ENCODE measurements around the gene BAG2.

Gene BAG2

GRCh38 chr6:57143690-57144089 is 28.4 kb upstream of the BAG2 start:
- Histone ChIP-seq H3K27me3 (ENCODE audit: insufficient read depth, low read length) (no peaks in the 10 kb centered on the region), H2AFZ (ENCODE audit: low read length, unreplicated experiment) (no peak overlapping the region), H3K36me3 (ENCODE audit: insufficient read depth, low read length) (peaks cover 45% of the 10 kb centered on the region), H3K4me3 (ENCODE audit: low read depth, low read length) (no peak overlapping the region), H3K79me2 (ENCODE audit: control insufficient read depth, insufficient read depth, low read length, unreplicated experiment) (no peaks in the 10 kb centered on the region), H3K27ac (ENCODE audit: low read depth, low read length) (no peak overlapping the region), H3K4me1 (ENCODE audit: control insufficient read depth, insufficient read depth, low read length, unreplicated experiment) (no peaks in the 10 kb centered on the region)

DNA sequence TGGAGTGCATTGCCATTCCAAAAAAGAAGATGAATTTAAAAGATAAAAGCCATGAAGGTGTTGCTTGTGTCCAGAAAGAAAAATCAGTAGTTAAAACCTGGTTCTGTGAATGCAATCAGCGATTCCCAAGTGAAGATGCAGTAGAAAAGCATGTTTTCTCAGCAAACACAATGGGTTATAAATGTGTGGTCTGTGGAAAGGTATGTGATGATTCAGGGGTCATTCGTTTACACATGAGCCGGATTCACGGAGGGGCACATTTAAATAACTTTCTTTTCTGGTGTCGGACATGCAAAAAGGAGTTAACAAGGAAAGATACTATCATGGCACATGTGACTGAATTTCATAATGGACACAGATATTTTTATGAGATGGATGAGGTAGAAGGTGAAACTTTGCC is 24.7 kb upstream of the BAG2 start:
- H3K27ac ChIP-seq (ENCODE audit: low read depth, low read length), result no peak overlapping the region

DNA sequence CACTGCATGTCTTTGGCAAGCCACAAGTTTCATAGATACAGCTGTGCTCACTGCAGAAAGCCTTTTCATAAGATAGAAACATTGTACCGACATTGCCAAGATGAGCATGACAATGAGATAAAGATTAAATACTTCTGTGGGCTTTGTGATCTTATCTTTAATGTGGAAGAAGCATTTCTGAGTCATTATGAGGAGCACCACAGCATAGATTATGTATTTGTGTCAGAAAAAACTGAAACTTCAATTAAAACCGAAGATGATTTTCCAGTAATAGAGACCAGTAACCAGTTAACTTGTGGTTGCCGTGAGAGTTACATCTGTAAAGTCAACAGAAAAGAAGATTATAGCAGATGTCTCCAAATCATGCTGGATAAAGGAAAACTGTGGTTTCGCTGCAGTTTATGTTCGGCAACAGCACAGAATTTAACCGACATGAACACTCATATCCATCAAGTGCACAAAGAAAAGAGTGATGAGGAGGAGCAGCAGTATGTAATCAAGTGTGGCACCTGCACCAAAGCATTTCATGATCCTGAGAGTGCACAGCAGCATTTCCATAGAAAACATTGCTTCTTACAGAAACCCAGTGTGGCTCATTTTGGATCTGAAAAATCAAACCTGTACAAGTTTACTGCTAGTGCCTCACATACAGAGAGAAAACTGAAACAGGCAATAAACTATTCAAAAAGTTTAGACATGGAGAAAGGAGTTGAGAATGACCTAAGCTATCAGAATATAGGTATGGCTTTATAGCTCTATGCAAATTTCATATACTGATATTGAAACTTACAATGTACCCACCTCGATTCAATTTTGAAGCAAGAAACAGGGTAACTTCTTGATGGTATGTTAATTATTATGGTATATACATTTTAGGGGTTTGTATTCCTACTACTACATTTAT is 23.9 kb upstream of the BAG2 start:
- no peaks in the 10 kb centered on the region for H3K4me1 ChIP-seq (ENCODE audit: control insufficient read depth, insufficient read depth, low read length, unreplicated experiment)
- H2AFZ ChIP-seq (ENCODE audit: low read length, unreplicated experiment), result no peak overlapping the region
- H3K27ac ChIP-seq (ENCODE audit: low read depth, low read length), result no peak overlapping the region
- peaks cover 38% of the 10 kb centered on the region for H3K36me3 ChIP-seq (ENCODE audit: insufficient read depth, low read length)
- H3K27me3 ChIP-seq (ENCODE audit: insufficient read depth, low read length), result no peaks in the 10 kb centered on the region
- no peak overlapping the region for H3K4me3 ChIP-seq (ENCODE audit: low read depth, low read length)
- H3K79me2 ChIP-seq (ENCODE audit: control insufficient read depth, insufficient read depth, low read length, unreplicated experiment), result no peaks in the 10 kb centered on the region

More for the DNA sequence above, 24.7 kb upstream of the BAG2 start:
- H2AFZ ChIP-seq (ENCODE audit: low read length, unreplicated experiment), result no peak overlapping the region
- no peaks in the 10 kb centered on the region for H3K27me3 ChIP-seq (ENCODE audit: insufficient read depth, low read length)
- H3K36me3 ChIP-seq (ENCODE audit: insufficient read depth, low read length), result peaks cover 42% of the 10 kb centered on the region
- H3K4me3 ChIP-seq (ENCODE audit: low read depth, low read length), result no peak overlapping the region
- no peaks in the 10 kb centered on the region for H3K79me2 ChIP-seq (ENCODE audit: control insufficient read depth, insufficient read depth, low read length, unreplicated experiment)
- no peaks in the 10 kb centered on the region for H3K4me1 ChIP-seq (ENCODE audit: control insufficient read depth, insufficient read depth, low read length, unreplicated experiment)

GRCh38 chr6:57158658-57159057 is 13.5 kb upstream of the BAG2 start:
- Histone ChIP-seq H3K27ac (ENCODE audit: low read depth, low read length) (no peak overlapping the region), H2AFZ (ENCODE audit: low read length, unreplicated experiment) (no peak overlapping the region), H3K4me3 (ENCODE audit: low read depth, low read length) (no peak overlapping the region), H3K36me3 (ENCODE audit: insufficient read depth, low read length) (peaks cover 30% of the 10 kb centered on the region), H3K79me2 (ENCODE audit: control insufficient read depth, insufficient read depth, low read length, unreplicated experiment) (no peaks in the 10 kb centered on the region), H3K4me1 (ENCODE audit: control insufficient read depth, insufficient read depth, low read length, unreplicated experiment) (no peaks in the 10 kb centered on the region), H3K27me3 (ENCODE audit: insufficient read depth, low read length) (no peaks in the 10 kb centered on the region)

DNA sequence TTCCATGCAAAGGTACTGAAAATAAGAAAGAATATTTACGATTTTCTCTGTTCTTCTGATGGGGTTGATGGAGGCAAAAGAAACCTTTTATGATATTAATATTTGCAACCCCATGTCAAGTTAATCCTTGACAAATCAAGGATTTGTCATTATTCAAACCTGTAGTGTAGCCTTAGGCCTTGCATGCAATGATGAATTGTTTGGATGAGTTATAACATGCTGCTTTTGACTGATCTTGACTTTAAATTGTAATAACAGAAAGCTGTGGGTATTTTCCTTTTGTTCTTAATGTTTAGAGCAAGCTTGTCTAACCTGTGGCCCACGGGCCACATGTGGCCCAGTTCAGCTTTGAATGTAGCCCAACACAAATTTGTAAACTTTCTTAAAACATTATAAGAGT is 13.0 kb upstream of the BAG2 start:
- Histone ChIP-seq H2AFZ (ENCODE audit: low read length, unreplicated experiment) (no peak overlapping the region), H3K36me3 (ENCODE audit: insufficient read depth, low read length) (peaks cover 30% of the 10 kb centered on the region), H3K27ac (ENCODE audit: low read depth, low read length) (no peak overlapping the region), H3K4me3 (ENCODE audit: low read depth, low read length) (no peak overlapping the region), H3K79me2 (ENCODE audit: control insufficient read depth, insufficient read depth, low read length, unreplicated experiment) (no peaks in the 10 kb centered on the region), H3K4me1 (ENCODE audit: control insufficient read depth, insufficient read depth, low read length, unreplicated experiment) (no peaks in the 10 kb centered on the region), H3K27me3 (ENCODE audit: insufficient read depth, low read length) (no peaks in the 10 kb centered on the region)

- no peaks in the 10 kb centered on the region for H3K4me1 ChIP-seq (ENCODE audit: control insufficient read depth, insufficient read depth, low read length, unreplicated experiment)
- peaks cover 49% of the 10 kb centered on the region for H3K36me3 ChIP-seq (ENCODE audit: insufficient read depth, low read length)
- no peak overlapping the region for H3K4me3 ChIP-seq (ENCODE audit: low read depth, low read length)
- no peak overlapping the region for H2AFZ ChIP-seq (ENCODE audit: low read length, unreplicated experiment)
- no peaks in the 10 kb centered on the region for H3K27me3 ChIP-seq (ENCODE audit: insufficient read depth, low read length)
- no peaks in the 10 kb centered on the region for H3K79me2 ChIP-seq (ENCODE audit: control insufficient read depth, insufficient read depth, low read length, unreplicated experiment)
- no peak overlapping the region for H3K27ac ChIP-seq (ENCODE audit: low read depth, low read length)
These were observed 10.1 kb upstream of the BAG2 start for GRCh38 chr6:57162028-57162427.

DNA sequence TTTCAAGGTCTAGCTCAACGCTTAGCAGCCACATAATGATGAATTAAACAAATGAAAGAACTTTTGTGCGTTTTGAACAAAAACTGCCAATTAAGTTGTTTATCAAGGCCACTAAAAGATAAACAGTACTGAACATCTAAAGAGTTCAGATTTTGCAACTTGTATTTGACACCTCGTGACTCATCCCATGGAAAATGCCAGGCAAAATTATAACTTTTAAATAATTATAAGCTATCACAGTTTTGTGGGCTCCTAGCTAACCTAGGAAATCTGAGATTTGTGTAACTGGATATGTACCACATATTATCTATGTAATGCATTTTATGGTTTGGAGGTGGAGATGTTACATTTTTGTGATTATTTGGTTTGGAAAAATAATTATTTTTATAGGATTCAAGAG is 9.6 kb upstream of the BAG2 start:
- no peak overlapping the region for H3K4me3 ChIP-seq (ENCODE audit: low read depth, low read length)
- no peak overlapping the region for H3K27ac ChIP-seq (ENCODE audit: low read depth, low read length)
- no peaks in the 10 kb centered on the region for H3K79me2 ChIP-seq (ENCODE audit: control insufficient read depth, insufficient read depth, low read length, unreplicated experiment)
- no peaks in the 10 kb centered on the region for H3K27me3 ChIP-seq (ENCODE audit: insufficient read depth, low read length)
- H3K36me3 ChIP-seq (ENCODE audit: insufficient read depth, low read length), result peaks cover 45% of the 10 kb centered on the region
- no peaks in the 10 kb centered on the region for H3K4me1 ChIP-seq (ENCODE audit: control insufficient read depth, insufficient read depth, low read length, unreplicated experiment)
- H2AFZ ChIP-seq (ENCODE audit: low read length, unreplicated experiment), result no peak overlapping the region

GRCh38 chr6:57163956-57164355 is 8.2 kb upstream of the BAG2 start:
- H2AFZ ChIP-seq (ENCODE audit: low read length, unreplicated experiment), result no peak overlapping the region
- no peak overlapping the region for H3K4me3 ChIP-seq (ENCODE audit: low read depth, low read length)
- H3K79me2 ChIP-seq (ENCODE audit: control insufficient read depth, insufficient read depth, low read length, unreplicated experiment), result no peaks in the 10 kb centered on the region
- H3K36me3 ChIP-seq (ENCODE audit: insufficient read depth, low read length), result peaks cover 45% of the 10 kb centered on the region
- no peaks in the 10 kb centered on the region for H3K4me1 ChIP-seq (ENCODE audit: control insufficient read depth, insufficient read depth, low read length, unreplicated experiment)
- no peaks in the 10 kb centered on the region for H3K27me3 ChIP-seq (ENCODE audit: insufficient read depth, low read length)
- H3K27ac ChIP-seq (ENCODE audit: low read depth, low read length), result no peak overlapping the region

GRCh38 chr6:57165080-57165479 is 7.0 kb upstream of the BAG2 start:
- Histone ChIP-seq H3K36me3 (ENCODE audit: insufficient read depth, low read length) (peaks cover 42% of the 10 kb centered on the region), H3K79me2 (ENCODE audit: control insufficient read depth, insufficient read depth, low read length, unreplicated experiment) (no peaks in the 10 kb centered on the region)

GRCh38 chr6:57173056-57173885 is 1.1 kb downstream of the BAG2 start:
- H2AFZ ChIP-seq (ENCODE audit: low read length, unreplicated experiment), result no peak overlapping the region
- H3K4me3 ChIP-seq (ENCODE audit: low read depth, low read length), result peak overlapping the region; percentile 83

More at GRCh38 chr6:57165080-57165479, 7.0 kb upstream of the BAG2 start:
- Histone ChIP-seq H3K4me1 (ENCODE audit: control insufficient read depth, insufficient read depth, low read length, unreplicated experiment) (no peaks in the 10 kb centered on the region), H3K4me3 (ENCODE audit: low read depth, low read length) (no peak overlapping the region), H2AFZ (ENCODE audit: low read length, unreplicated experiment) (no peak overlapping the region), H3K27ac (ENCODE audit: low read depth, low read length) (no peak overlapping the region), H3K27me3 (ENCODE audit: insufficient read depth, low read length) (no peaks in the 10 kb centered on the region)

More at GRCh38 chr6:57173056-57173885, 1.1 kb downstream of the BAG2 start:
- H3K27me3 ChIP-seq (ENCODE audit: insufficient read depth, low read length), result no peaks in the 10 kb centered on the region
- H3K27ac ChIP-seq (ENCODE audit: low read depth, low read length), result peak overlapping the region; percentile 79
- H3K36me3 ChIP-seq (ENCODE audit: insufficient read depth, low read length), result peaks cover under 1% of the 10 kb centered on the region; the same call in 1 of the 2 replicates
- H3K4me1 ChIP-seq (ENCODE audit: control insufficient read depth, insufficient read depth, low read length, unreplicated experiment), result peaks cover 35% of the 10 kb centered on the region
- peaks cover 57% of the 10 kb centered on the region for H3K79me2 ChIP-seq (ENCODE audit: control insufficient read depth, insufficient read depth, low read length, unreplicated experiment)

Data from ACC112 (cell line).